Coronary artery (tissue), 2 donors: ENCODE data around the gene STX12.

Experiments used
- DNase-seq: peaks from one replicate; pipeline ENCODE4 v3.0.0-alpha.2; 2017; ENCODE audit warnings: low spot score
- H3K27ac ChIP-seq, 2 donors: fragments of 200-600 bp; sonication (generic); one replicate each; pipeline ENCODE4 v1.5.1; 2016 to 2019
- H3K4me3 ChIP-seq: fragments of 200-600 bp; sonication (generic); 2 replicates; pipeline ENCODE4 v1.5.1; 2016; ENCODE audit warnings: mild to moderate bottlenecking, moderate library complexity
- CTCF ChIP-seq: fragments of 200-600 bp; sonication (generic); IDR thresholded peaks from one replicate; pipeline ENCODE4 v1.5.1; 2019; ENCODE audit warnings: antibody characterized with exemption

Gene STX12

GRCh38 chr1:27772932-27773825, at the start of gene STX12:
Gene STX12 (plus strand): TSS chr1:27773219. CDS start chr1:27773308, 89 bp downstream.
- Histone ChIP-seq H3K4me3 (peak within 1 kb of the TSS; percentile 99), H3K27ac (peak within 1 kb of the TSS; percentile 92 to 99)
- peak; percentile 100 for DNase-seq
- TF ChIP-seq CTCF: no peak

GRCh38 chr1:27724961-27725373, 48.1 kb upstream of the STX12 start:
- Histone ChIP-seq H3K27ac (peak overlapping the region; percentile 68 to 82), H3K4me3 (peak overlapping the region; percentile 56)
- peak; percentile 85 for DNase-seq
- TF ChIP-seq CTCF: no peak

GRCh38 chr1:27725374-27726172, 47.4 kb upstream of the STX12 start, which contains the start of gene FAM76A:
Gene FAM76A (plus strand): TSS chr1:27725961. CDS start chr1:27726081, 120 bp downstream.
- H3K27ac ChIP-seq: peak within 1 kb of the TSS; percentile 82 to 92
- peak within 1 kb of the TSS; percentile 81 for H3K4me3 ChIP-seq
- peak; percentile 25 for TF ChIP-seq CTCF
- peak; percentile 99 for DNase-seq

- Histone ChIP-seq H3K27ac (peak overlapping the region; percentile 82 to 92), H3K4me3 (peak overlapping the region; percentile 81)
- DNase-seq: peak; percentile 85
- TF ChIP-seq CTCF: no peak
Observed at GRCh38 chr1:27726173-27727044, 46.6 kb upstream of the STX12 start.

- no peak for TF ChIP-seq CTCF
- H3K4me3 ChIP-seq: peak overlapping the region; percentile 81
- peak overlapping the region in 1 of 2 donors; percentile 82 for H3K27ac ChIP-seq
- DNase-seq: no peak
Observed at GRCh38 chr1:27727126-27727525, 45.9 kb upstream of the STX12 start.

GRCh38 chr1:27736252-27736651, 36.8 kb upstream of the STX12 start:
- TF ChIP-seq CTCF: no peak
- no peak overlapping the region for H3K4me3 ChIP-seq
- H3K27ac ChIP-seq: no peak overlapping the region
- no peak for DNase-seq
